Lower leg skin (tissue), 4 donors: ENCODE results near the gene C12orf76. TPM values are rescaled to one million over a fixed set of nuclear protein-coding genes. Genes with fewer than 3 reads are reported as not detected.

Experiments used
- DNase-seq, 2 donors: peaks; one replicate each; pipeline ENCODE4 v3.0.0-alpha.2; 2019; ENCODE audit warnings: low spot score in 2 of 2
- H3K4me3 ChIP-seq: fragments of 200-600 bp; sonication (generic); 2 replicates; pipeline ENCODE4 v1.5.1; 2017; ENCODE audit warnings: mild to moderate bottlenecking, low read depth; ENCODE audit not compliant: poor library complexity, severe bottlenecking
- CTCF ChIP-seq, 3 donors: fragments of 450-650 bp; IDR thresholded peaks; one replicate each; pipeline ENCODE4 v1.5.1; 2016; ENCODE audit warnings: antibody characterized with exemption in 3 of 3, mild to moderate bottlenecking in 3 of 3, moderate library complexity in 2 of 3
- POLR2A ChIP-seq, 2 donors: fragments of 450-650 bp; IDR thresholded peaks; one replicate each; pipeline ENCODE4 v1.6.1; 2016 to 2017; ENCODE audit warnings: antibody characterized with exemption in 2 of 2, mild to moderate bottlenecking in 1 of 2, moderate library complexity in 1 of 2
- WGBS, 2 donors: methylation state at CpG; one replicate each; pipeline ENCODE4 v1.1.5; 2018; 5-methylcytosine and 5-hydroxymethylcytosine counted together
- intact Hi-C: fragments of 100-400 bp; cut with DNase I; formaldehyde crosslinking; loops from one replicate; pipeline ENCODE4 v1.15.0; 2023; ENCODE audit warnings: low total_unique reads
- total RNA-seq, 4 donors: library from RNA; depleted of rRNA; stranded (reverse); fragments of >200 nt; gene quantifications; one replicate each; pipeline ENCODE4 v1.1.0, GENCODE V29; 2016

Gene C12orf76
- total RNA-seq, 4 donors from 2014 or later: 4.2 to 10.0 (median 8.8) TPM

GRCh38 chr12:110039085-110039807 lies 9.1 kb downstream of the C12orf76 start:
- no peak for DNase-seq
- no peak overlapping the region for H3K4me3 ChIP-seq
- TF ChIP-seq CTCF (IDR thresholded peaks at IDR 0.05): no peak
- no peak for TF ChIP-seq POLR2A (IDR thresholded peaks at IDR 0.05)
- 53% methylated on average over 5 of the region's 5 CpGs for WGBS, 2 donors
- intact Hi-C loops: no loop called here

DNA sequence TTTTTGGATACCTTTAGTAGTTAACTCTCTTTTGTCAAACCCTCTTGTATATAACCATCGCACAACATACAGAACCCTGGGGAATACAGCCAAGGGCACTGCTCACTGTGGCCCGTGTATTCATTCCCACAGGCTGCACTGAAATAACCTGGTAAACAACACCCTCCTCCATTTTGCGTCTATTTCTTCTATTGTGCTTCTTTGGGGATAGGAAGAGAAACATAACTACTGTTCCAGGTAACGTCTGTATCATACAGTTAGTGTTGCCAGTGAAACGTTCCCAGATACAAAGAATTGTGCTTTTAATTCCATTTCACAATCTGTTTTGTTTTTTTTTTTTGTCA lies 9.6 kb downstream of the C12orf76 start:
- H3K4me3 ChIP-seq: no peak overlapping the region
- intact Hi-C loops: no loop called here
- 60 to 68% methylated on average over 5 of the region's 5 CpGs for WGBS, 2 donors
- TF ChIP-seq POLR2A (IDR thresholded peaks at IDR 0.05): no peak
- no peak for TF ChIP-seq CTCF (IDR thresholded peaks at IDR 0.05)
- no peak for DNase-seq

DNA sequence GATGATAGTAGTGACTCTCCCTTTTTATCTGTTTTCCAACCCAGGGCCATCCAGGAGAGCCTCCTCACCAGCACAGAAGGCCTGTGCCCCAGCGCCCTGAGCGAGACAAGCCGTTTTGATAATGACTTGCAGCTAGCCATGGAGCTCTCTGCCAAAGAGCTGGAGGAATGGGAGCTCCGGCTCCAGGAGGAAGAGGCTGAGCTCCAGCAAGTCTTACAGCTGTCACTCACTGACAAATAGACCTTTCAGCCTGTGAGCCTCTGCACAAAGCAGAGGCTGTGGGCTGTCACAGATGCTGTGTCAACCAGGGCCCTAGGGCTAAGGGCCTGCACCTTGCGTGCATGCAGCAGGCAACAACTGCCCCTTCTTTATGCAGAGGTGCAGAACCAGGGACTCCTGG lies 11.0 kb downstream of the C12orf76 start:
- H3K4me3 ChIP-seq: no peak overlapping the region
- TF ChIP-seq CTCF (IDR thresholded peaks at IDR 0.05) (no peak), POLR2A (IDR thresholded peaks at IDR 0.05) (no peak)
- intact Hi-C loops: no loop called here
- WGBS, 2 donors: 83 to 86% methylated on average over 5 of the region's 5 CpGs
- DNase-seq: no peak

- intact Hi-C loops: no loop called here
- no peak overlapping the region for H3K4me3 ChIP-seq
- no peak for DNase-seq
- WGBS, 2 donors: 92 to 94% methylated on average over 7 of the region's 7 CpGs
- TF ChIP-seq POLR2A (IDR thresholded peaks at IDR 0.05) (no peak), CTCF (IDR thresholded peaks at IDR 0.05) (no peak)
Measured at GRCh38 chr12:110035534-110036104, 12.7 kb downstream of the C12orf76 start.

GRCh38 chr12:110033888-110034287 lies 14.4 kb downstream of the C12orf76 start:
- no peak for DNase-seq
- WGBS, 2 donors: 88 to 95% methylated on average over 3 of the region's 3 CpGs
- no peak overlapping the region for H3K4me3 ChIP-seq
- TF ChIP-seq CTCF (IDR thresholded peaks at IDR 0.05) (no peak), POLR2A (IDR thresholded peaks at IDR 0.05) (no peak)
- intact Hi-C loops: no loop called here
